ENCODE results near the gene MAGI2.
A peak's percentile ranks its signal among the peaks of the same experiment; 100 is the strongest.

The MAGI2 gene

DNA sequence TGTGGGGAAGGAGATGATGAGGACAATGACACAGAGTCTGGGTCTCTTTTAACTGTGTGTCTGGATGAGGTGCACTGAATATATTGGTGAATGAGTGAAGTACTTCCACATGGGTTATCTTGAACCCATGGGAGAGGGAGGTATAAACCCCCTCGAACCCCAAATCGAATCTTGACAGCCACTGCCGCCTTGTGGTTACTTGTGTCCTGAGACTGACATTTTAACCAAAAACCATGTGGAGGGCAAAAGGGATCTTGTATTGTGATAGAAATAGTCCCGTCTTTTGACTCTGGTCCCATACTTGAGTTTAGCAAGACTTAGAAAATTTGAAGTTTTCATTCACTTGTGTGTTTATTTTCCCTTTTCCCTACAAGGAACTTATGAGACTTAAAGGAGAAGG is 1371.6 kb downstream of the MAGI2 start:
- H2BK5ac ChIP-seq (ENCODE audit: low read depth, low read length, poor library complexity, severe bottlenecking), result no peak overlapping the region
- H3K4ac ChIP-seq (ENCODE audit: low read depth in 1 of 2, low read length in 2 of 2), result no peak overlapping the region
- H4K8ac ChIP-seq (ENCODE audit: low read length), result no peak overlapping the region
- no peak overlapping the region for H3K4me3 ChIP-seq (ENCODE audit: insufficient read depth in 1 of 2, low read depth in 1 of 2, low read length in 2 of 2)
- H3K36me3 ChIP-seq (ENCODE audit: control insufficient read depth in 1 of 2, insufficient read depth in 2 of 2, low read depth in 1 of 2, low read length in 2 of 2), result no peaks in the 10 kb centered on the region
- H2AK5ac ChIP-seq (ENCODE audit: low read length, severe bottlenecking), result no peak overlapping the region
- H3K79me1 ChIP-seq (replicated peaks; ENCODE audit: low read length, poor library complexity, severe bottlenecking), result no peaks in the 10 kb centered on the region
- no peak overlapping the region for H4K91ac ChIP-seq (ENCODE audit: low read length)
- no peak overlapping the region for H3K27ac ChIP-seq (ENCODE audit: low read length, poor library complexity, severe bottlenecking)
- no peak overlapping the region for H2BK120ac ChIP-seq (ENCODE audit: low read depth, low read length)
- no peak overlapping the region for H2BK12ac ChIP-seq (ENCODE audit: low read length in 2 of 2)
- peaks cover 0 to 23% of the 10 kb centered on the region in 2 experiments for H3K27me3 ChIP-seq (ENCODE audit: control insufficient read depth in 1 of 2, insufficient read depth in 1 of 2, low read length in 2 of 2)
- H3K14ac ChIP-seq (ENCODE audit: low read length in 2 of 2), result no peak overlapping the region
- H3K18ac ChIP-seq (ENCODE audit: low read depth in 1 of 2, low read length in 2 of 2), result no peak overlapping the region
- H3K4me2 ChIP-seq (ENCODE audit: low read length, poor library complexity, severe bottlenecking), result no peak overlapping the region
- no peak for DNase-seq
- no peak overlapping the region for H3K9ac ChIP-seq (ENCODE audit: low read length)
- H2AFZ ChIP-seq (ENCODE audit: low read depth, low read length), result no peak overlapping the region
- H3K4me1 ChIP-seq (ENCODE audit: control insufficient read depth, insufficient read depth, low read depth, low read length), result no peaks in the 10 kb centered on the region
- H2BK15ac ChIP-seq (ENCODE audit: low read depth, poor library complexity, severe bottlenecking), result no peak overlapping the region
- no peak overlapping the region for H3K23ac ChIP-seq (ENCODE audit: low read length in 2 of 2)
- 72% methylated on average over 4 of the region's 4 CpGs for WGBS
- no peaks in the 10 kb centered on the region for H3K9me3 ChIP-seq (ENCODE audit: control insufficient read depth, low read length)

DNA sequence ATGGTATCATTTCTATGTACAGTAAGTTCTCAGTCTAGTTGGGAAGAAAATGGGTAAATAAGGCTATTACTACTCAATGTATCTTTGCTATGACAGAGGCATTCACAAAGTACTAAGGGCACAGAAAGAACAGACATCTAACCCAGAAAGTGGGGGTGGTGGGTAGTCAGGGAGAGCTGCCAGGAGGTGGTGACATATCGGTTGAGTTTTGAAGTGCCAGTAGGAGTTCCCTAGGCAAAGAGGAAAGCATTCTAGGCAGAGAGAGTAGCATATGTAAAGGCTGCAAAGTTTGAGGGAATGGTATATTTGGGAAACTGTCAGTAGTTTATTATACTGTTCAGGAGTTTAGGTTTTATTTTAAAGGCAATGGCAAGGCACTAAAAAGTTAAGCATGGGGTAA is 1372.1 kb downstream of the MAGI2 start:
- Histone ChIP-seq H2BK120ac (ENCODE audit: low read depth, low read length) (no peak overlapping the region), H2AK5ac (ENCODE audit: low read length, severe bottlenecking) (no peak overlapping the region), H4K91ac (ENCODE audit: low read length) (no peak overlapping the region), H2BK12ac (ENCODE audit: low read length in 2 of 2) (no peak overlapping the region), H3K79me1 (replicated peaks; ENCODE audit: low read length, poor library complexity, severe bottlenecking) (no peaks in the 10 kb centered on the region), H3K9ac (ENCODE audit: low read length) (no peak overlapping the region), H4K8ac (ENCODE audit: low read length) (no peak overlapping the region), H3K4me3 (ENCODE audit: insufficient read depth in 1 of 2, low read depth in 1 of 2, low read length in 2 of 2) (no peak overlapping the region), H3K27me3 (ENCODE audit: control insufficient read depth in 1 of 2, insufficient read depth in 1 of 2, low read length in 2 of 2) (peaks cover 0 to 23% of the 10 kb centered on the region in 2 experiments), H3K4me2 (ENCODE audit: low read length, poor library complexity, severe bottlenecking) (no peak overlapping the region), H3K18ac (ENCODE audit: low read depth in 1 of 2, low read length in 2 of 2) (no peak overlapping the region), H3K23ac (ENCODE audit: low read length in 2 of 2) (no peak overlapping the region), H3K27ac (ENCODE audit: low read length, poor library complexity, severe bottlenecking) (no peak overlapping the region), H2BK5ac (ENCODE audit: low read depth, low read length, poor library complexity, severe bottlenecking) (no peak overlapping the region), H3K14ac (ENCODE audit: low read length in 2 of 2) (no peak overlapping the region), H3K4ac (ENCODE audit: low read depth in 1 of 2, low read length in 2 of 2) (no peak overlapping the region), H3K4me1 (ENCODE audit: control insufficient read depth, insufficient read depth, low read depth, low read length) (no peaks in the 10 kb centered on the region), H3K9me3 (ENCODE audit: control insufficient read depth, low read length) (no peaks in the 10 kb centered on the region), H2AFZ (ENCODE audit: low read depth, low read length) (no peak overlapping the region), H2BK15ac (ENCODE audit: low read depth, poor library complexity, severe bottlenecking) (no peak overlapping the region), H3K36me3 (ENCODE audit: control insufficient read depth in 1 of 2, insufficient read depth in 2 of 2, low read depth in 1 of 2, low read length in 2 of 2) (no peaks in the 10 kb centered on the region)
- DNase-seq, result no peak
- WGBS, result 100% methylated on average over 1 of the region's 1 CpG

DNA sequence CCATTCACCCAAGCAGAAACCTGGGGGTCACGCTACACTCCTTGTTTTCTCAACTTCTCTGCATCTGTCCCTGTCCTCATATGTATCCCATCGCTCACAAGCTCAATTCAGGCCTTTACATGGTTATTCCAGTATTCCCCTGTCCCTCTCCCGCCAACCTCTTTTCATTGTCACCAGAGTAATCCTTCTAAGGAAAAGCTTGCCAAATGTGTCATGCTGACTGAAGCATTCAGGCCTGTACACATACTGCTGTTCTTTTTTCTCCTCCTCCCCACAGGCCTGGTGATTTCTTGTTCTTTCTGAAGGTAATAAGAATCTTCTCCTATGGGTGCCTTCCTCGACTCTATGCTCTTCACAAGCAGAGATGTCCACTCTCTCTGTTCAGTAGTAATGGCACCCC is 1372.7 kb downstream of the MAGI2 start:
- Histone ChIP-seq H3K4me2 (ENCODE audit: low read length, poor library complexity, severe bottlenecking) (no peak overlapping the region), H3K14ac (ENCODE audit: low read length in 2 of 2) (no peak overlapping the region), H4K91ac (ENCODE audit: low read length) (no peak overlapping the region), H3K9ac (ENCODE audit: low read length) (no peak overlapping the region), H2BK120ac (ENCODE audit: low read depth, low read length) (no peak overlapping the region), H3K23ac (ENCODE audit: low read length in 2 of 2) (no peak overlapping the region), H2BK12ac (ENCODE audit: low read length in 2 of 2) (no peak overlapping the region), H4K8ac (ENCODE audit: low read length) (no peak overlapping the region), H2BK15ac (ENCODE audit: low read depth, poor library complexity, severe bottlenecking) (no peak overlapping the region), H2AK5ac (ENCODE audit: low read length, severe bottlenecking) (no peak overlapping the region), H3K79me1 (replicated peaks; ENCODE audit: low read length, poor library complexity, severe bottlenecking) (no peaks in the 10 kb centered on the region), H2AFZ (ENCODE audit: low read depth, low read length) (no peak overlapping the region), H3K27ac (ENCODE audit: low read length, poor library complexity, severe bottlenecking) (no peak overlapping the region), H3K4me3 (ENCODE audit: insufficient read depth in 1 of 2, low read depth in 1 of 2, low read length in 2 of 2) (no peak overlapping the region), H3K27me3 (ENCODE audit: control insufficient read depth in 1 of 2, insufficient read depth in 1 of 2, low read length in 2 of 2) (peaks cover 0 to 23% of the 10 kb centered on the region in 2 experiments), H3K4me1 (ENCODE audit: control insufficient read depth, insufficient read depth, low read depth, low read length) (no peaks in the 10 kb centered on the region), H3K18ac (ENCODE audit: low read depth in 1 of 2, low read length in 2 of 2) (no peak overlapping the region), H2BK5ac (ENCODE audit: low read depth, low read length, poor library complexity, severe bottlenecking) (no peak overlapping the region), H3K9me3 (ENCODE audit: control insufficient read depth, low read length) (no peaks in the 10 kb centered on the region), H3K4ac (ENCODE audit: low read depth in 1 of 2, low read length in 2 of 2) (no peak overlapping the region), H3K36me3 (ENCODE audit: control insufficient read depth in 1 of 2, insufficient read depth in 2 of 2, low read depth in 1 of 2, low read length in 2 of 2) (no peaks in the 10 kb centered on the region)
- DNase-seq, result no peak
- WGBS, result 88% methylated on average over 4 of the region's 4 CpGs

DNA sequence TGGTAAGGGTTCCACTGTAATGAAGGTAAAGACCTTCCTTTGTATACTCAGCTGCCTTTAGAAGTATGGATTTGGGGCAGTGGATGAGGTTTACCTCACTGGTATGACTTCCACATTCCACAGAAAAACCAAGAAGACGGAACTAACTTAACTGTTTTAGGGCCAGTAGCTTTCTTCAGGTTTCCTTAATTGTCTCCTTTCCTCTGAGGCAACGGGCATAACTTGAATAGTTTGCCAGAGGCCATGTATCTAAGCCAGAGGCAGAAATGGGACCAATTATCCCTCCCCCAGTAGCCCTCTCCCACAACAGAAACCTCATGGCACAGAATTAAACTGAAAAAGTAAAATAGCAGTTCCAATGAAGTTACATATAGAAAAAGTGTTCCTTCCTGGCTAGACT is 1373.2 kb downstream of the MAGI2 start:
- Histone ChIP-seq H3K4me1 (ENCODE audit: control insufficient read depth, insufficient read depth, low read depth, low read length) (no peaks in the 10 kb centered on the region), H2AFZ (ENCODE audit: low read depth, low read length) (no peak overlapping the region), H2BK120ac (ENCODE audit: low read depth, low read length) (no peak overlapping the region), H3K23ac (ENCODE audit: low read length in 2 of 2) (no peak overlapping the region), H3K27ac (ENCODE audit: low read length, poor library complexity, severe bottlenecking) (peak overlapping the region; percentile 26), H2BK15ac (ENCODE audit: low read depth, poor library complexity, severe bottlenecking) (no peak overlapping the region), H3K18ac (ENCODE audit: low read depth in 1 of 2, low read length in 2 of 2) (no peak overlapping the region), H3K4me3 (ENCODE audit: insufficient read depth in 1 of 2, low read depth in 1 of 2, low read length in 2 of 2) (no peak overlapping the region), H3K9ac (ENCODE audit: low read length) (no peak overlapping the region), H3K36me3 (ENCODE audit: control insufficient read depth in 1 of 2, insufficient read depth in 2 of 2, low read depth in 1 of 2, low read length in 2 of 2) (no peaks in the 10 kb centered on the region), H3K4me2 (ENCODE audit: low read length, poor library complexity, severe bottlenecking) (peak overlapping the region; percentile 22), H3K14ac (ENCODE audit: low read length in 2 of 2) (no peak overlapping the region), H3K4ac (ENCODE audit: low read depth in 1 of 2, low read length in 2 of 2) (no peak overlapping the region), H3K27me3 (ENCODE audit: control insufficient read depth in 1 of 2, insufficient read depth in 1 of 2, low read length in 2 of 2) (peaks cover 0 to 23% of the 10 kb centered on the region in 2 experiments), H2BK5ac (ENCODE audit: low read depth, low read length, poor library complexity, severe bottlenecking) (no peak overlapping the region), H4K91ac (ENCODE audit: low read length) (no peak overlapping the region), H3K79me1 (replicated peaks; ENCODE audit: low read length, poor library complexity, severe bottlenecking) (no peaks in the 10 kb centered on the region), H2AK5ac (ENCODE audit: low read length, severe bottlenecking) (no peak overlapping the region), H3K9me3 (ENCODE audit: control insufficient read depth, low read length) (no peaks in the 10 kb centered on the region), H4K8ac (ENCODE audit: low read length) (no peak overlapping the region), H2BK12ac (ENCODE audit: low read length in 2 of 2) (no peak overlapping the region)
- no peak for DNase-seq
- WGBS, result 79% methylated on average over 2 of the region's 2 CpGs
